Testis (tissue), 2 donors: ENCODE measurements around the gene OXT.

Source experiments
- CTCF ChIP-seq, 3 experiments: fragments of 450-650 bp in 2 of 3; fragments of 200-600 bp in 1 of 3; sonication (generic) in 1 of 3; IDR thresholded peaks; one replicate each; pipeline ENCODE4 v1.5.1; 2016 to 2019; ENCODE audit warnings: antibody characterized with exemption in 3 of 3, mild to moderate bottlenecking in 2 of 3, moderate library complexity in 1 of 3
- POLR2A ChIP-seq: fragments of 450-650 bp; IDR thresholded peaks from one replicate; pipeline ENCODE4 v1.6.1; 2017; ENCODE audit warnings: antibody characterized with exemption, mild to moderate bottlenecking, moderate library complexity

- TF ChIP-seq CTCF (IDR thresholded peaks at IDR 0.05) (no peak), POLR2A (no peak)
Observed at GRCh38 chr20:3032624-3033023, 38.8 kb upstream of the OXT start.
